ENCODE data around the gene GRIP2. TPM values are rescaled to one million over a fixed set of nuclear protein-coding genes. Genes with fewer than 3 reads are reported as not detected.

GRIP2 gene
- total RNA-seq, 1 donor from 2014 or later = not detected

GRCh38 chr3:14541646-14542045, 1.5 kb upstream of the GRIP2 start:
- H3K4me3 ChIP-seq (ENCODE audit: low read depth, low read length) = no peak overlapping the region
- no peak for DNase-seq (ENCODE audit: low read depth)
- peaks cover 34% of the 10 kb centered on the region for H3K27me3 ChIP-seq (ENCODE audit: control insufficient read depth, insufficient read depth, low read length)
- TF ChIP-seq, protein P1, sequence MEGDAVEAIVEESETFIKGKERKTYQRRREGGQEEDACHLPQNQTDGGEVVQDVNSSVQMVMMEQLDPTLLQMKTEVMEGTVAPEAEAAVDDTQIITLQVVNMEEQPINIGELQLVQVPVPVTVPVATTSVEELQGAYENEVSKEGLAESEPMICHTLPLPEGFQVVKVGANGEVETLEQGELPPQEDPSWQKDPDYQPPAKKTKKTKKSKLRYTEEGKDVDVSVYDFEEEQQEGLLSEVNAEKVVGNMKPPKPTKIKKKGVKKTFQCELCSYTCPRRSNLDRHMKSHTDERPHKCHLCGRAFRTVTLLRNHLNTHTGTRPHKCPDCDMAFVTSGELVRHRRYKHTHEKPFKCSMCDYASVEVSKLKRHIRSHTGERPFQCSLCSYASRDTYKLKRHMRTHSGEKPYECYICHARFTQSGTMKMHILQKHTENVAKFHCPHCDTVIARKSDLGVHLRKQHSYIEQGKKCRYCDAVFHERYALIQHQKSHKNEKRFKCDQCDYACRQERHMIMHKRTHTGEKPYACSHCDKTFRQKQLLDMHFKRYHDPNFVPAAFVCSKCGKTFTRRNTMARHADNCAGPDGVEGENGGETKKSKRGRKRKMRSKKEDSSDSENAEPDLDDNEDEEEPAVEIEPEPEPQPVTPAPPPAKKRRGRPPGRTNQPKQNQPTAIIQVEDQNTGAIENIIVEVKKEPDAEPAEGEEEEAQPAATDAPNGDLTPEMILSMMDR (IDR thresholded peaks at IDR 0.05; ENCODE audit: insufficient read depth, low read length, poor library complexity, severe bottlenecking) = no peak
- no peaks in the 10 kb centered on the region for H3K36me3 ChIP-seq (ENCODE audit: control insufficient read depth, insufficient read depth, low read length)

DNA sequence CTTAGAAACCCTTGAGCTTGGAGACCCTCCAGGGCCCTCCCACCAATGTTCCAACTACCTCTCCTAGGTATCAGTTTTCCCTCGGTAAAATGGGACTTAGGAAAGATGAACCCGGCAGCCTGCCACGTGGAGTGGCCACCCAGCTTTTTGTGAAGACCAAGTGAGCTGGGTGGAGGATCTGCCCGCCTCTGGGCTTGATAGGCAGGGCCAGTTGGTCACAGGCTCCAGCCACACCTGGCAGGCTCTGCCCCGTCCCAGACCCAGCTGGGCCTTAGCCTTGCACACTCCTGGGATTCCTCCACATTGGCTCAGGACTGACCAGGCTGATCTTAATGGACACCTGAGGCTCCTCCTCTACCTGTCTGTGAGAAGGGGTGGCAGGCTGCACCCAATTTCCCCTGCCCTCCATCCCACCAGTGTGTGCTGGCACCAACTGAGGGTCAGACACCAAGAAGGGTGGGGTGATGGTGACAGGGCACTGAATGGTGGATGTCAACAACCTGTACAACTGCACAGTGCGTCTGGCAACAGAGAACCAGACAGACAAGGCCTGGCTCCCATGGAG, 761 bp upstream of the GRIP2 start:
- Histone ChIP-seq H3K27me3 (ENCODE audit: control insufficient read depth, insufficient read depth, low read length) (peaks cover 28% of the 10 kb centered on the region), H3K36me3 (ENCODE audit: control insufficient read depth, insufficient read depth, low read length) (no peaks in the 10 kb centered on the region), H3K4me3 (ENCODE audit: low read depth, low read length) (no peak overlapping the region)
- TF ChIP-seq, protein P1 (IDR thresholded peaks at IDR 0.05; ENCODE audit: insufficient read depth, low read length, poor library complexity, severe bottlenecking) = no peak
- DNase-seq (ENCODE audit: low read depth) = no peak

DNA sequence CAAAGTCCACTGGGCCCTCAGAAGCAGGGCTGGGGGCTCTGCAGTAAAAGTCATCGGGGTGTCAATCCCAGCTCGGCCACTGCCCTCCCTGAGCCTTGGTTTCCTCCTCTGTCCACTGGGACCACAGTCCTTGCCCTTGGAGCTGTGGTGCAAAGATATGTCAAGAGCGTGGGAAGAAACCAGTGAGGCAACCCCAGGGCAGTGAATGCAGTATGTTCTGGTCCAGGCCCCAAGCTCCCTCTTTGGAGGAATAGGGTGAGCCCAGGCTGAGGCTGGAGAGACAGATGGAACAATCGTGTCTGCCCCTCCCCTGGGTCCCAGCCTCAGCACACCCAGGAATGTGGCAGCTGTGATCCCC, 779 bp downstream of the GRIP2 start:
- no peak for DNase-seq (ENCODE audit: low read depth)
- H3K27me3 ChIP-seq (ENCODE audit: control insufficient read depth, insufficient read depth, low read length) = peaks cover 34% of the 10 kb centered on the region
- H3K36me3 ChIP-seq (ENCODE audit: control insufficient read depth, insufficient read depth, low read length) = no peaks in the 10 kb centered on the region
- no peak overlapping the region for H3K4me3 ChIP-seq (ENCODE audit: low read depth, low read length)
- TF ChIP-seq, protein P1 (IDR thresholded peaks at IDR 0.05; ENCODE audit: insufficient read depth, low read length, poor library complexity, severe bottlenecking) = no peak

GRCh38 chr3:14538451-14539088, 1.6 kb downstream of the GRIP2 start:
- no peak for DNase-seq (ENCODE audit: low read depth)
- Histone ChIP-seq H3K4me3 (ENCODE audit: low read depth, low read length) (no peak overlapping the region), H3K27me3 (ENCODE audit: control insufficient read depth, insufficient read depth, low read length) (peaks cover 40% of the 10 kb centered on the region), H3K36me3 (ENCODE audit: control insufficient read depth, insufficient read depth, low read length) (no peaks in the 10 kb centered on the region)
- TF ChIP-seq, protein P1 (IDR thresholded peaks at IDR 0.05; ENCODE audit: insufficient read depth, low read length, poor library complexity, severe bottlenecking) = no peak

- TF ChIP-seq, protein P1 (IDR thresholded peaks at IDR 0.05; ENCODE audit: insufficient read depth, low read length, poor library complexity, severe bottlenecking) = no peak
- DNase-seq (ENCODE audit: low read depth) = no peak
- Histone ChIP-seq H3K4me3 (ENCODE audit: low read depth, low read length) (no peak overlapping the region), H3K27me3 (ENCODE audit: control insufficient read depth, insufficient read depth, low read length) (peaks cover 37% of the 10 kb centered on the region), H3K36me3 (ENCODE audit: control insufficient read depth, insufficient read depth, low read length) (no peaks in the 10 kb centered on the region)
Observed at GRCh38 chr3:14537590-14538450, 2.3 kb downstream of the GRIP2 start.

Measured in kidney epithelial cell (primary cell).